Activated CD4-positive, alpha-beta T cell treated with anti-CD3 and anti-CD28 coated beads for 36 hours (primary cell): ENCODE data around the gene DOC2A. TPM values are rescaled to one million over a fixed set of nuclear protein-coding genes. Genes with fewer than 3 reads are reported as not detected.
A peak's percentile ranks its signal among the peaks of the same experiment; 100 is the strongest.
"Not testable (repeated sequence)": the region's sequence is repeated elsewhere in the genome, so short reads cannot be mapped to it uniquely, and the experiment has no call there.

Experiments
- ATAC-seq: fragments of 200-7000 bp; cut with Tn5 transposase; one replicate; pipeline ENCODE4 v1.10.0; 2021; ENCODE audit warnings: mild to moderate bottlenecking, moderate library complexity
- CTCF ChIA-PET: fragments of 350-600 bp; sonication (Branson Sonifier 250); formaldehyde crosslinking; loops from one replicate; lab custom pipeline; 2021; ENCODE audit warnings: antibody characterized with exemption; lab: Charles Lee
- POLR2A ChIA-PET: fragments of 350-600 bp; sonication (Branson Sonifier 250); formaldehyde crosslinking; loops from one replicate; lab custom pipeline; 2021; ENCODE audit warnings: antibody characterized with exemption, inconsistent platforms; lab: Charles Lee
- DNase-seq: peaks from one replicate; pipeline ENCODE4 v3.0.0-alpha.2; 2020
- H3K27ac Mint-ChIP-seq: one replicate; pipeline ENCODE4 v1.8.0; 2021; ENCODE audit warnings: mixed read lengths
- H3K27me3 Mint-ChIP-seq: one replicate; pipeline ENCODE4 v1.8.0; 2021; ENCODE audit warnings: mixed read lengths
- H3K36me3 Mint-ChIP-seq: one replicate; pipeline ENCODE4 v1.8.0; 2021; ENCODE audit warnings: low read depth, mixed read lengths
- H3K4me1 Mint-ChIP-seq: one replicate; pipeline ENCODE4 v1.8.0; 2021; ENCODE audit warnings: mixed read lengths
- H3K4me3 Mint-ChIP-seq: one replicate; pipeline ENCODE4 v1.8.0; 2021; ENCODE audit warnings: mild to moderate bottlenecking, moderate library complexity, mixed read lengths
- H3K9me3 Mint-ChIP-seq: one replicate; pipeline ENCODE4 v1.8.0; 2021; ENCODE audit warnings: low read depth, mixed read lengths
- intact Hi-C, 2 experiments: fragments of 100-400 bp; cut with DNase I in 1 of 2; cut with micrococcal nuclease in 1 of 2; formaldehyde crosslinking; loops; one replicate each; pipeline versions ENCODE4 v1.14.2 to v1.15.1; 2022 to 2024; cut with DNase I, micrococcal nuclease
- total RNA-seq, 2 experiments: library from RNA; stranded (reverse); gene quantifications; one replicate each; pipeline ENCODE4 v1.2.3, GENCODE V29; 2021

The DOC2A gene
- total RNA-seq, 2 experiments from 2014 or later = 0.69 to 1.3 TPM

GRCh38 chr16:30027588-30028437 lies 17.0 kb upstream of the DOC2A start:
- intact Hi-C loops = loop anchor here in 1 of 2 experiments (10.0 kb wide), 1 partner anchor 163 kb away; the partner anchor contains the start of gene CDIPT
- Mint-ChIP-seq H3K4me3 (no peak overlapping the region), H3K4me1 (peaks cover 7% of the 10 kb centered on the region), H3K27ac (no peak overlapping the region), H3K36me3 (no peaks in the 10 kb centered on the region), H3K27me3 (peaks cover 43% of the 10 kb centered on the region), H3K9me3 (no peaks in the 10 kb centered on the region)
- CTCF ChIA-PET = interaction anchor here (0.6 kb wide), 1 partner anchor 270 kb away, joined by 4 read pairs; no protein-coding TSS in a partner anchor
- DNase-seq = no peak
- no peak for ATAC-seq
- POLR2A ChIA-PET = interaction anchor here (0.6 kb wide), 1 partner anchor 1145 kb away, joined by 3 read pairs; no protein-coding TSS in a partner anchor

- CTCF ChIA-PET = no interaction called here
- Mint-ChIP-seq H3K4me3 (no peak overlapping the region), H3K36me3 (no peaks in the 10 kb centered on the region), H3K27me3 (peaks cover 37% of the 10 kb centered on the region), H3K27ac (no peak overlapping the region), H3K4me1 (peaks cover 4% of the 10 kb centered on the region), H3K9me3 (no peaks in the 10 kb centered on the region)
- DNase-seq = no peak
- POLR2A ChIA-PET = no interaction called here
- intact Hi-C loops = loop anchor here in 1 of 2 experiments (10.0 kb wide), 1 partner anchor 162 kb away; the partner anchor contains the start of gene CDIPT
- ATAC-seq = no peak
Observed at GRCh38 chr16:30026449-30026848, 15.6 kb upstream of the DOC2A start.

GRCh38 chr16:30025574-30025973 lies 14.7 kb upstream of the DOC2A start:
- intact Hi-C loops = loop anchor here in 1 of 2 experiments (10.0 kb wide), 1 partner anchor 161 kb away; the partner anchor contains the start of gene CDIPT
- CTCF ChIA-PET = no interaction called here
- peaks cover 35% of the 10 kb centered on the region for H3K27me3 Mint-ChIP-seq
- POLR2A ChIA-PET = no interaction called here
- H3K9me3 Mint-ChIP-seq = no peaks in the 10 kb centered on the region
- H3K4me1 Mint-ChIP-seq = peaks cover 12% of the 10 kb centered on the region
- H3K27ac Mint-ChIP-seq = no peak overlapping the region
- no peak for DNase-seq
- H3K36me3 Mint-ChIP-seq = no peaks in the 10 kb centered on the region
- ATAC-seq = no peak
- no peak overlapping the region for H3K4me3 Mint-ChIP-seq

GRCh38 chr16:30025156-30025555 lies 14.3 kb upstream of the DOC2A start:
- Mint-ChIP-seq H3K9me3 (no peaks in the 10 kb centered on the region), H3K27ac (no peak overlapping the region), H3K27me3 (peaks cover 33% of the 10 kb centered on the region), H3K4me3 (no peak overlapping the region), H3K4me1 (peaks cover 10% of the 10 kb centered on the region), H3K36me3 (no peaks in the 10 kb centered on the region)
- no peak for DNase-seq
- intact Hi-C loops = loop anchor here in 1 of 2 experiments (10.0 kb wide), 1 partner anchor 160 kb away; the partner anchor contains the start of gene CDIPT
- ChIA-PET CTCF (no interaction called here), POLR2A (no interaction called here)
- no peak for ATAC-seq

- intact Hi-C loops = loop anchor here (5.0 to 10.0 kb wide), 2 partner anchors 147 to 160 kb away; partner anchors contain the start of gene CDIPT (in 1 of the 2)
- ATAC-seq (no peak), DNase-seq (no peak)
- ChIA-PET CTCF (no interaction called here), POLR2A (no interaction called here)
- H3K27me3 Mint-ChIP-seq = peaks cover 25% of the 10 kb centered on the region
- H3K36me3 Mint-ChIP-seq = no peaks in the 10 kb centered on the region
- H3K4me3 Mint-ChIP-seq = no peak overlapping the region
- H3K4me1 Mint-ChIP-seq = peaks cover 7% of the 10 kb centered on the region
- H3K27ac Mint-ChIP-seq = no peak overlapping the region
- H3K9me3 Mint-ChIP-seq = no peaks in the 10 kb centered on the region
Observed at GRCh38 chr16:30024451-30024850, 13.6 kb upstream of the DOC2A start.

- H3K27me3 Mint-ChIP-seq = peaks cover 18% of the 10 kb centered on the region
- no peak overlapping the region for H3K27ac Mint-ChIP-seq
- no peak overlapping the region for H3K4me3 Mint-ChIP-seq
- H3K36me3 Mint-ChIP-seq = no peaks in the 10 kb centered on the region
- ChIA-PET CTCF (interaction anchor here (0.8 to 1.9 kb wide), 2 partner anchors 9 to 301 kb away, joined by 3 to 12 read pairs; partner anchors contain the start of gene TLCD3B), POLR2A (interaction anchor here (0.6 kb wide), 1 partner anchor 270 kb away, joined by 4 read pairs; no protein-coding TSS in a partner anchor)
- H3K9me3 Mint-ChIP-seq = no peaks in the 10 kb centered on the region
- ATAC-seq (no peak), DNase-seq (no peak)
- intact Hi-C loops = loop anchor here (5.0 to 10.0 kb wide), 2 partner anchors 146 to 159 kb away; partner anchors contain the start of gene CDIPT (in 1 of the 2)
- H3K4me1 Mint-ChIP-seq = peaks cover 7% of the 10 kb centered on the region
Observed at GRCh38 chr16:30023586-30023985, 12.8 kb upstream of the DOC2A start.

- intact Hi-C loops = loop anchor here (5.0 to 10.0 kb wide), 2 partner anchors 146 to 158 kb away; partner anchors contain the start of gene CDIPT (in 1 of the 2)
- Mint-ChIP-seq H3K4me1 (peaks cover 7% of the 10 kb centered on the region), H3K4me3 (no peak within 1 kb of the TSS), H3K27me3 (peaks cover 14% of the 10 kb centered on the region), H3K36me3 (no peaks in the 10 kb centered on the region), H3K27ac (no peak within 1 kb of the TSS), H3K9me3 (no peaks in the 10 kb centered on the region)
- ChIA-PET CTCF (interaction anchor here (1.0 to 1.9 kb wide), 3 partner anchors 9 to 136 kb away, joined by 3 to 12 read pairs (median 4); partner anchors contain the start of gene TLCD3B), POLR2A (interaction anchor here (0.6 kb wide), 1 partner anchor 269 kb away, joined by 4 read pairs; no protein-coding TSS in a partner anchor)
- no peak for ATAC-seq
- DNase-seq = no peak
Observed at GRCh38 chr16:30022887-30023286, 12.1 kb upstream of the DOC2A start, which contains the start of gene C16orf92. TSS of gene C16orf92 (plus strand) at chr16:30023198. CDS start at chr16:30023341, 143 bp downstream.

GRCh38 chr16:30018731-30019158 lies 7.9 kb upstream of the DOC2A start:
- Mint-ChIP-seq H3K9me3 (no peaks in the 10 kb centered on the region), H3K27ac (no peak overlapping the region), H3K36me3 (no peaks in the 10 kb centered on the region), H3K4me1 (peaks cover 7% of the 10 kb centered on the region), H3K27me3 (no peaks in the 10 kb centered on the region), H3K4me3 (no peak overlapping the region)
- intact Hi-C loops = no loop called here
- POLR2A ChIA-PET = interaction anchor here (0.6 kb wide), 1 partner anchor 179 kb away, joined by 3 read pairs; no protein-coding TSS in a partner anchor
- CTCF ChIA-PET = interaction anchor here (1.0 to 2.3 kb wide), 5 partner anchors 14 to 317 kb away, joined by 3 to 14 read pairs (median 7); no protein-coding TSS in a partner anchor
- ATAC-seq (peak; percentile 36), DNase-seq (no peak)

- DNase-seq, ATAC-seq, POLR2A ChIA-PET, H3K36me3 Mint-ChIP-seq, H3K27ac Mint-ChIP-seq, H3K4me3 Mint-ChIP-seq, intact Hi-C loops, H3K4me1 Mint-ChIP-seq, H3K27me3 Mint-ChIP-seq, H3K9me3 Mint-ChIP-seq: not testable (repeated sequence)
- CTCF ChIA-PET = interaction anchor here (1.0 to 2.3 kb wide), 4 partner anchors 15 to 316 kb away, joined by 4 to 14 read pairs (median 8); no protein-coding TSS in a partner anchor
Observed at GRCh38 chr16:30017937-30018336, 7.1 kb upstream of the DOC2A start.

GRCh38 chr16:30017277-30017656 lies 6.4 kb upstream of the DOC2A start:
- Mint-ChIP-seq H3K27me3 (no peaks in the 10 kb centered on the region), H3K27ac (no peak overlapping the region), H3K4me1 (peaks cover 7% of the 10 kb centered on the region), H3K9me3 (no peaks in the 10 kb centered on the region), H3K36me3 (no peaks in the 10 kb centered on the region), H3K4me3 (no peak overlapping the region)
- ATAC-seq (no peak), DNase-seq (no peak)
- POLR2A ChIA-PET = no interaction called here
- CTCF ChIA-PET = interaction anchor here (0.8 kb wide), 1 partner anchor 14 kb away, joined by 3 read pairs; no protein-coding TSS in a partner anchor
- intact Hi-C loops = no loop called here
